ENCODE results near the gene SLC39A7. TPM values are rescaled to one million over a fixed set of nuclear protein-coding genes. Genes with fewer than 3 reads are reported as not detected.

Gene SLC39A7
- total RNA-seq, 1 donor from 2014 or later = 60.7 TPM

DNA sequence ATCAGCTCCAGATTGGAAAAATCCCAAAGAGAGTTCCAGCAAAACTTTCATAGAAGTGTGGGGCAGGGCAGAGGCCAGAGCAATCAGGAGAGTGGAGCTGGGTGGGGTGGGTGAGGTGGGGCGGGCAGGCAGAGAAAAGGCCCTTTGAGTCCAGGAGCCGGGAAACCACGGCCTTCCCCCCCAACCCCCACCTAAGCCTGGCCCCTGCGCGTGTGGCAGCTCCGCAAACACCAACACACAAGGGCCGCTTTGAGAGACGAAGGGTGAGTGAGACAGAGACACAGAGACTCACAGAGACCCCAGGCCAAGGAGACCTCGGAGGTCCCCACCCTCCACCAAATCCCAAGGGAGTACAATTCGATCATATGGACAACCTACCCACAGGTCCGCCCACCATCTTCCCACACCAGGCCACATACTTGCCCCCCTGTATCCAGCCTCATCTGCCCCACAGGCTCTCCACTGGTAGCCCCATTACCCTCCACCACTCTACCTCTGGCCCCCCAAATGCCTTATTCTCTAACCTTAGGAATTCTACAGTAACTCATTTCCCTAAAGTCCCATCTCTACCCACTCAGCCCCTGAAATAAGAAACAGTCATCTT lies 10.1 kb upstream of the SLC39A7 start:
- DNase-seq (ENCODE audit: low spot score) = no peak

DNA sequence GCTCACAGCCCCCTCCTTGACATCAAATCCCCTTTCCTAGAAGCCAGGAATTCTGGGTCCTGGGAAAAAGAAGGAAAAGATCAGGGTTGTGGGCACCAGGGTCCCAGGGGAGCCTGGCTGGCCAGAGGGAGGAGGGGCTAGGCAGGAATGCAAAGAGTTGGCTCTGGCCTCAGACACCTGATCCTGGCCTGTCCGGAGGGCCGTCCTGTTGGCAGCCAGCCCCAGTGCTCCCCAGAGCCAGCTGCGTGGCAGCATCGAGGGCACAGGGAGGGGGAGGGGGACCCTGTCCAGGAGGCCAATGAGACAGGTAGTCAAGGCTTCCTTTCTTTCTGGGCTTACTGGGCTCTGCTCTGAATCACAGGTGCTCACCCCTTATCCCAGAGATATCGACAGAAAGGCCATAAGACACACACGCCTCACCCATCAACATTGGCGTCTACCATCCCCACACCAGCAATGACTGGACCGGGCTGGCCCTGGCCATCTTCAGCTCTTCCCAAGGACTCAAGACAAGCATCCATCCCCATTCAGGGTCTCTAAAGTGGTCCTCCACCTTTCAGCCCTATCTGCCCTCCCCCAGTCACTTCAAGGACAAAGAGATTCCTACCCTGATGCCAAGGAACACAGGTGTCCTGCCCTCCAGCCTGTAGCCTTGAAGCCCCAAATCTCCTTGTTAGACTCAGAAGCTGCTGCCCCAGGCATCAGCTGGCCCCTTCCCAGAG lies 9.1 kb upstream of the SLC39A7 start:
- DNase-seq (ENCODE audit: low spot score) = no peak

DNA sequence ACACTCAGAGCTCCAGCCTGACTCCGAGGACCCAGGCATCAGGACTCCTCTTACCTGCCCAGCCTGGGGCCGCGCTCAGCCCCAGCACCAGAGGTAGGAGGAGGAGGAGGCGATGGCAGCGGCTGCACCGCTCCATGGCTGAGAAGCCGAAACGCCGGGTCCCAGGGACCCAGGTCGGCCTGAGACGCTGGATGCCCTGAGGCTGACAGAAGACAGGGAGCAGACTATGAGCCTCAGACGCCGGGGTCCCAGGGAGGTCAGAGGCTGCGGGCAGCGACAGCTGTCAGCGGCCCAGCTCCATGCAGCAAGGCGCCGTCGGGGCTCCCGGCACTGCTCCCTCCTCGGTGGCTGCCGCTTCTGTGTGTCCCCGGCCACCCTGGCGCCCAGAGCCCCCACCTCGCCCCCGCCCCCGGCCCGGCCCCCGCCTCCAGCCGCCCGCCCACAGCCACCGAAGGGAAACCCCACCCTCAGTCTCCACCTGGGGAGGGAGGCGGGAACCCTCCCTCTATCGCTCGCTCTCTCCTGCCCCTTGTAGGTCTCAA lies 8.5 kb upstream of the SLC39A7 start, which contains the start of gene COL11A2:
TSS of gene COL11A2 (minus strand) at position 363 of the 542 bp plus-strand sequence. CDS start at position 136, 227 bp downstream.
- no peak for DNase-seq (ENCODE audit: low spot score)

DNA sequence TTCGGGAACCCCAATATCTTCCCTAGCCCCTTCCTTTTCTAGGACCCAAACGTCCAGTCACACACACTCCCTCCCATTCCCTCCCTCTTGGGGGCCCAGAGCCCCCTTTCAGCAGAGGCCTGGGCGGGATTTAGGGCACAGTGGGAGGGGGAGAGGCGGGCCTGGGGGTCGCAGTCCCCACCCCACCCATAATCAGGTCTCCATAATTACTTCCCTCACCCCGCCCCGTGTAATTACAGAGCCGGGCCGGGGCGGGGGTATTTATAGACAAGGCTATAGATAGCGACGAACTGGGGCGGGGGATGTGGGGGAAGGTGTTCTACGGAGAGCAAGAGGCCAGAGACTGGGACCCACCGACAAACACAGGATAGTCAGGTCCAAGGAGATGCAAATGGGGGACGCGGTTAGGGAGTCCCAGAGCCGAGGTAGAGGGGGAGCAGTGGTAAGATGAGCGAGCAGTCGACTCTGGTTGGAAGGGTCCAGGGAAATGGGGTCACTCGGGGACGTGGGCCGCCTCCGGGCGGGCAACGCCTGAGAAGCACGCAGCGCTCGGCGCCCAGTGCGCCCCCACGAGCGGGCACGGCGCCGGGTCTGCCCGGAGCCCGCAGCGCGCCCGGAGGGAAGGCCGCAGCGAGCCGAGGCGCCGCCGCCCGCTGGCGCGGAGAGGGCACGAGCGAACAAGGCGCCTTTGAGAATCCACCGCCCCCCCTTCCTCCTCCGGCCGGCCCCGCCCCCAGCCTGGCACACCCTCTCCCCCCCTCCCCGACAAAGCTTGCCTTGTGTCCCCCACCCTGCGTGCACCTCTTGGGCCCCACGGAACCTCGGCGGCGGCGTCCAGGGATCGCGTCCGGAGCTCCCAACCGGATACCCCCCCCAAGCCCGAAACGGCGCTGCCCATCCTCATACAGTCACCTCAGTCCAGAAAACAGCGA lies 7.7 kb upstream of the SLC39A7 start:
- no peak for DNase-seq (ENCODE audit: low spot score)

DNA sequence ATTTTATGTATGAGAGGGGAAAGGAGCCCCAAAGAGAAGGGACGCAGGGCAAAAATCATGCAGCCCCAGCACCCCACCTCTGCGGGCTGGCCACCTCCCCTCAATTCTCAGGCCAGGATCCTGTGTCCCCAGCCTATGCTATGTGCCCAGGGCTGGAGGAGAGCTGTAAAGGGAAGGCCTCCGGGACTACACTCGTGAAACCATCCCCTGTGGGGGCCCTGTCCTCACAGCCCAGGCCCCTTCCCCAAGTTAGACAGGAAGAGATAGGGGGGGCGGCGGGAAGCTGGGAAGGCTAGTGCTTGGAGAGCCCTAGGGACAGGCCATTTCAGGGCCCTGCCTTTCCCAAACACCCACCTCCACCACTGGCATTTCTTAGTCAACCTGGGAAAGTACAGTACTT lies 7.0 kb upstream of the SLC39A7 start:
- no peak for DNase-seq (ENCODE audit: low spot score)

DNA sequence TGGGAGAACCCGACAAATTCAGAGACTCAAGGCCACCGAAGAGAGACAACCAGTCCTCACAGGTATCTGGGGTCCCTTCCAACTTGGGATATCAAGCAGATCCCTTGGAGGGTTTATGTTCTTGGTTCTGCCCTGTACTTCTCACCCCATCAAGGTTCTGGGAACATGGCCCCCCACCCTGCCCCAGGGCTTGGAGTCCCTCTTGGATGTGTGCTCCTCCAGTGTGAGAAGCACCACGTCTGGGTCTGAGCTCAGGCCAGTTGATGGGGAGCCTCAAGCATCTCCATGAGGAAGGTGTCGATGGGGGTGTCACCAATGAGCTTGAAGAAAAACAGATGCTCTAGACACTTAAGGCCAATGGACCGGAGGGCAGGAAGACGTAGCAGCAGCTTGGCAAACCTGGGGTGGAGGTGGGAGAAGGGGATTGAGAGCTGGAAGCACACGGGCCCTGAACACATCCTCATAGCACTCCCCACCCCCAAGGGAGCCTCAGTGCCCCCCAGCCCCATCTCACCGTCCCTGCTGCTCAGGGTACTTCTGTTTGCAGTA lies 6.2 kb upstream of the SLC39A7 start:
- no peak for DNase-seq (ENCODE audit: low spot score)

DNA sequence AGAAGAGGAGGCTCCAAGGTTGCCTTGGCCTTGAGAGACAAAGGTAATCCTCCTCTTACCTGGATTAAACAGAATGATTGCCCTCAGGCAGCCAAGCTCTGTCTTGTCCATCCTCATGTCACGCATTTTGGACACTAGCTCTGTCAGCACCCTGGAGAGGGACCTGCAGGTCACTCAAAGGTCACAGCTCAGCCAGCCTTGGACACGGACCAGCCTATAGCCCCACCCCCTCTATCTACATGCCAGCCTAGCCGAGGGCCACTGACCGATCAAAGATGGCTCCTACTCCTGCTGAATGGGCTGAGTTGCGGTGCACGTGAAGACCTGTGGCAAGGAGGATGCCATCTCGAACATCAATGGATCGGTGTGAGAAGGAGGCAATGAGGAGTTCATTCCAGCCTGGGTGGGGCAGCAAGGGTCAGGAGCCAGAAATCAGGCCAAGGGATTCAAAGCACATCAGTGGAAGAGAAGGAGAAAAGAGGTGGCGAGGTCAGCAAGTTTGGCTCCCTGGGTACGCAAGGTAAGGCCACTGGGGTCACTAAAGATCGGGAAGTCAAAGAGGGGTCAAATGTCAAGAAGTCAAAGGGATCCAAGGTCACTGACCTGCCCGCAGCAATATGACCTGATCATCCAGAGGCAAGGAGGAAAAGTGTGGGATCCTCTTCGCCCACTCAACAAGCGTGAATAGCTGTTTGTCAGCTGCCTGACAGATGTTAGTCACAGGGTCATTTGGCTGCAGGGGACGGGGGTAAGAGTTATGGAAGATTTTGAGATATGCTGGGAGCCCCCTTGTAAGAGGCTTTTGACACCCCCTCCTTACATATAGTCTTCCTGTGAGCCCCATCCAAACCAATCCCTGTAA lies 5.1 kb upstream of the SLC39A7 start:
- no peak for DNase-seq (ENCODE audit: low spot score)

DNA sequence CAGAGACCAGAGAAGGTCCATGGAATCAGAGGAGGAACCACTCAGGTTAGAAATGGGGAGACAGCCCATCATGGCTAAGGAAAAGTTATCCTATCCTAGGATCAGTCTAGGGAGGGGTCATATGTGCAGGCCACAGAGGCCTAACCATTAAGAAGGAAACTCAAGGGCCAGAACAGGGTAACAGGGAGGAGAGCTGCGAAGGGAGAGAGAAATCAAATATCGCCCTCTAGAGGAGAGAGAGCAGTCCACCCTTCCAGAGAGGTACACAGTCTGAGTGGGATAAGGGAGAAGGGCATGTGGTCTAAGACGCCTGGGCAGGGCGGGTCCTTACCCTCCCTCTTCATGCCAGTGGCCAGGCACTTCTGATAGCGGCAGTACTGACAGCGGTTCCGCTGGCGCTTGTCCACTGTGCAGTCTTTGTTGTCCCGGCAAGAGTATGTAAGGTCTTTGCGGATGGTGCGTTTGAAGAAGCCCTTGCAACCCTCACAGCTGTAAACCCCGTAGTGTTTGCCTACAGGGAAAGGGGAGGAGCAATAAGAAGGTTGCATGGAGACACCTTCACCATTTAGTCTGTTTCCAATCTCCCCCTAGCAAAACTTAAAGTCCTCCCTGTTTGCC lies 3.1 kb upstream of the SLC39A7 start:
- no peak for DNase-seq (ENCODE audit: low spot score)

DNA sequence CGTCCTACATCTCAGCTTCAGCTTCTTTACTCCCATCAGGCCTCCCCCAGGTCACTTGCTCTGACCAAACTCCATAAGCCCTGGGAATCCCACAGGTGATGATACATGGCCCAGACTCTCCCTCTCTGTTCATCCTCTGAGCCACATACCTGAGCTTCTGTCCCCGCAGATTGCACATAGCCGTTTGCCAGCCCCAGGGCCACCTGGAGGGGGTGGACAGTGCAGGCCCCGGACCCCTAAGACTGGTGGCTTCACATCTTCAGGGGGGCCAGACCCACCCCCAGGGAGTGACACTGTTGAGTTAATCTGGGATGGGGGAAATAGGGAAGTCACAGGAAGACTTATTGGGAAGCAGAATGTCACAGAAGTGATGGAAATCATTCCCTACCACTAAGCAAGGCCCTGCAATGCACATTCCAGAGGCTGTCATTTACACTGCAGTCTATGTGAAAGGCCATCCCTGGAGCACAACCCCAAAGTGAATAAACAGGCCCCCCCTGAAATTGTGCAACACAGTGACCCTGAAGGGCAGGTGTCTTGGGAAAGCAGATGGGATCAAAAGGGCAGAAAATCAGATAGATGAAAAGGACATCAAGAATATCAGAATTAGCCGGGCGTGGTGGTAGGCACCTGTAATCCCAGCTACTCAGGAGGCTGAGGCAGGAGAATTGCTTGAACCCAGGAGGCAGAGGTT lies 2.4 kb upstream of the SLC39A7 start:
- DNase-seq (ENCODE audit: low spot score) = no peak

DNA sequence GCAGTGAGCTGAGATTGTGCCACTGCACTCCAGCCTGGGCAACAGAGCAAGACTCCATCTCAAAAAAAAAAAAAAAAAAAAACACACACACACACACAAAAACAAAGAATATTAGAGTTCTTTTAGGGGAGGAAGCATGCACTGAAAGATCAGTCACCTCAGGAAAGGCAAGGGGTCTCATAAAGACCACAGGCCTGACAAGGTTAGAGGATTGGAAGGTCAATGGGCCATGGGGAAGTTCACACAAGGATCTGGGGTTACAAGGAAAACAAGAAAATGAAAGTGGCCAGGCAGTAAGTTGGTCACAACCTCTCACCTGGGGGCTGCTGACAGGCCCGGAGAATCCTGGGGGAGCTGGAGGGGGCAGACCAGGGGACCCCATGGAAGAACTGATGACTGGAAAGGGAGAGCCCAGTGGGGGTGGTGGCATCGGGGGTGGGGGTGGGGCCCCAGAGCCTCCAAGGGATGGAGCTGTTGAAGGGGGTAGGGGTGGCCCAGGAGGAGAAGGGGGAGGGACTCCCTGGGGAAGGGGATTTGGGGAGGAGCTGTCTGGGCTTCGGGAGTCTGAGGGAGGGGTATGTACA lies 1.7 kb upstream of the SLC39A7 start:
- no peak for DNase-seq (ENCODE audit: low spot score)

DNA sequence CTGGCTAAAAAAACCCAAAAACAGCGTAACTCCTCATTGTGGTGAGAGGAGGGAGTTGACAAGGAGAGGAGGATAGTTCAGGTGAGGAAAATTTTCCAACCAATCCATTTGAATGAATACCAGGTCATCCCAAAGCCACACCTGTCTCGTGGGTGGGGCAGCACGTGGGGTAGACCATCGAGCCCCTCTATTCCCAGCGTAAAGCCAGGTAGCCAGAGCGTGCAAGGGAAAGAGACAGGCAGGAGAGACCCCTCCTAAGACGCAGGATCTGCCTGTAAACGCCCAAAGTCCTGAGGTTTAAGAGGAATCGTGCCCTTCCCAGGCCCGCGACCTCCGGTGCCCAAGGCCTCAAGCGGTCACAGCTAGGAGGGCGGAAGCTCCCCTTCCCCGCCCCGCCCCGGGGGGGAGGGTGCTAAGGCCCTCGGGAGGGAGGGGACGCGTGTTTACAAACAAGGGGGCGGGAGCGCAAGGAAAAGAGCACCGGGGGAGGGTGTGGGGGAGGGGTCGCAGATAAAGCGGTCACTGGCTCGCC lies 914 bp upstream of the SLC39A7 start:
- peak; percentile 73 for DNase-seq (ENCODE audit: low spot score)

DNA sequence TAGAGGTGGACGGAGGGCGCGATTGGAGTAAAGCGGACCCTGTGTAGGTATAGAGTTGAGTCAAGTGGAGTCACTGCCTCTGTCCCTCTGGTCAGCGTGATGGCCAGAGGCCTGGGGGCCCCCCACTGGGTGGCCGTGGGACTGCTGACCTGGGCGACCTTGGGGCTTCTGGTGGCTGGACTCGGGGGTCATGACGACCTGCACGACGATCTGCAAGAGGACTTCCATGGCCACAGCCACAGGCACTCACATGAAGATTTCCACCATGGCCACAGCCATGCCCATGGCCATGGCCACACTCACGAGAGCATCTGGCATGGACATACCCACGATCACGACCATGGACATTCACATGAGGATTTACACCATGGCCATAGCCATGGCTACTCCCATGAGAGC lies 479 bp downstream of the SLC39A7 start:
- DNase-seq (ENCODE audit: low spot score) = no peak

DNA sequence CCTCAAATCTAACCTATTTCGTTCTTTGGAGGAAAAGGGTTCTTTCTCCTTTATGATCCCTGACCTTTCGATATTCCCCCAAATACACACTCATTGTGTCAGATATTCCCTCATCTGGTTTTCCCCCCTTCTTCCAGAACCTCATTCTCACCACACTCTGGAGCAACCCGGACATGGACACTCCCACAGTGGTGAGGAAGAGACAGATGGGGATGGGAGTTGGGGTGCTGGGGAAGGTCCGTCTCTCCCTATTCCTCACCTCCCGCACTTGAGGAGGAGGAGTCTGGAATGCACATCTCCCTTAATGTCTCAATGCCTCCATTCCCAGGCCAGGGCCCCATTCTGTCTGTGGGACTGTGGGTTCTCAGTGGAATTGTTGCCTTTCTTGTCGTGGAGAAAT lies 1.3 kb downstream of the SLC39A7 start:
- DNase-seq (ENCODE audit: low spot score) = no peak

DNA sequence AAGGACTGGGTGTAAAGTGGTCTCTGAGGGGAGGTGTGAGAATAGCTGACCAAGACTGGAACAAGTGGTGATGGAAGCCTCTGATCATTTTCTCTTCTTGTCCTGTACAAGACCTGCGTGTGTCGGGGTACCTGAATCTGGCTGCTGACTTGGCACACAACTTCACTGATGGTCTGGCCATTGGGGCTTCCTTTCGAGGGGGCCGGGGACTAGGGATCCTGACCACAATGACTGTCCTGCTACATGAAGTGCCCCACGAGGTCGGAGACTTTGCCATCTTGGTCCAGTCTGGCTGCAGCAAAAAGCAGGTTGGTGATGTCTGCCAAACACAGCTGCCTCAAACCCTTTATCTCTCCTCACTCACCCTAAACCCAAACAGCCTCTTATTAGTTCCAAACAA lies 2.1 kb downstream of the SLC39A7 start:
- DNase-seq (ENCODE audit: low spot score) = no peak

DNA sequence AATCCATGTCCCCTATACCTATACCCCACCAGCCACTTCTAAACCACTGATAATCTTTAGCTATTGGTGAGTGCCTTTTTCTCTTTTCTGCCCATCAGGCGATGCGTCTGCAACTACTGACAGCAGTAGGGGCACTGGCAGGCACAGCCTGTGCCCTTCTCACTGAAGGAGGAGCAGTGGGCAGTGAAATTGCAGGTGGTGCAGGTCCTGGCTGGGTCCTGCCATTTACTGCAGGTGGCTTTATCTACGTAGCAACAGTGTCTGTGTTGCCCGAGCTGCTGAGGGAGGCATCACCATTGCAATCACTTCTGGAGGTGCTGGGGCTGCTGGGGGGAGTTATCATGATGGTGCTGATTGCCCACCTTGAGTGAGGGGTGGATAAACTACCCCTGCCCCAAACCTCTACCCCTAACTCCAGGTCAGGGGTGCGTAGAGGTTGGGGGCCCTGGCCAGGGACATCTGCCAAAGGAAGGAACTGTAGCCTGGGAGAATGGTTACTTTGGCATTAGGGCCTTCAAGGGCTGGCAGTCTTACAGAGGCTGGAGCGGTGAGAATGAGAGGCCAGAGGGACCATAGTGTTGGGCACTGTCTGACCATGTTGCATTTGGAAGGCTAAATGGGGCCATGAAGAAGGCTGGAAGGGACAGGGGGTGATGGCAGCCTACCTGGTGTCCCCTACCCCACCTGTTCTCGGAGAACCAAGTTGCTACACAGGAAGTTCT lies 2.9 kb downstream of the SLC39A7 start:
- no peak for DNase-seq (ENCODE audit: low spot score)

DNA sequence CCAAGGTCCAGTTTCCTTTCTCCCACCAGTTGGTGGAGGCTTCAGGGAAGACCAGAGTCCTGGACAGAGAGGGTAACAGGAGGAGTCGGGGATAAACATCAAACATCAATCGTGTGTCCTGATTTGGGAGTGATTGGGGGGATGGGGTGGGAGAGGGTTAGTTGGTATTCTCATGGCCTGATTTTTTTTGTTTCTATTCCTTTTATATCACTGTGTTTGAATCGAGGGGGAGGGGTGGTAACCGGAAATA lies 3.4 kb downstream of the SLC39A7 start:
- no peak for DNase-seq (ENCODE audit: low spot score)

DNA sequence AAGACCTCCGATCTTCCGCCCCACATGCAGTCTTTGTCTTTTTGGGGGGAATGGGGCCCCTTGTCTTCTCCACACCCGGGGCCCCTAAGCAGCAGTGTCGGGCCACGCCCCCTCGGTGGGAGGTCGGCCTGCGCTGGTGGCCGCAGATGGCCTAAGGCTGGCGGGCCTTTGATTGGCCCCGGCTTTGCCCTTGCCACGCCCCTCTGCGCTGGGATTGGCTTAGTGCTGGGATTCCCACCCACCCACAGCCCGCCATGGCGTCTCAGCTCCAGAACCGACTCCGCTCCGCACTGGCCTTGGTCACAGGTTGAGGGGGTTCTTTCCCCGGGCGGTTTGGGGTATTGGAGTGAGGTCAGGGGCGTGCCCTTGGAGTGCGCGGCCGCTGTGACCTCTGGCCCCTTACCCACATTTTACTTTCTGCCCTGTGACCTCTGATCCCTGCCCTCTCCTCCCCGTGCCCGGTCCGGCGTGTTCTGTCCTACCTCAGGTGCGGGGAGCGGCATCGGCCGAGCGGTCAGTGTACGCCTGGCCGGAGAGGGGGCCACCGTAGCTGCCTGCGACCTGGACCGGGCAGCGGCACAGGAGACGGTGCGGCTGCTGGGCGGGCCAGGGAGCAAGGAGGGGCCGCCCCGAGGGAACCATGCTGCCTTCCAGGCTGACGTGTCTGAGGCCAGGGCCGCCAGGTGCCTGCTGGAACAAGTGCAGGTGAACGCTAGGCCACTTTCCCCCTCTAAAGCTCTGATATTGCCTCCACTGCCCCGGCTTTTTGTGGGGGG lies 3.9 kb downstream of the SLC39A7 start, which contains the start of gene HSD17B8:
TSS of gene HSD17B8 (plus strand) at position 241 of the 776 bp plus-strand sequence. CDS start at position 255, 14 bp downstream.
- peak; percentile 95 for DNase-seq (ENCODE audit: low spot score)

Data from ureter (tissue), 1 donor.